HG02610 (cell line): ENCODE data around the gene WDR7.
A peak's percentile ranks its signal among the peaks of the same experiment; 100 is the strongest.

Source experiments
- ATAC-seq: cut with Tn5 transposase; IDR thresholded peaks from one replicate; pipeline ENCODE4 v1.9.1; 2021; ENCODE audit warnings: mild to moderate bottlenecking, moderate library complexity; ENCODE audit not compliant: unreplicated experiment

The WDR7 gene

DNA sequence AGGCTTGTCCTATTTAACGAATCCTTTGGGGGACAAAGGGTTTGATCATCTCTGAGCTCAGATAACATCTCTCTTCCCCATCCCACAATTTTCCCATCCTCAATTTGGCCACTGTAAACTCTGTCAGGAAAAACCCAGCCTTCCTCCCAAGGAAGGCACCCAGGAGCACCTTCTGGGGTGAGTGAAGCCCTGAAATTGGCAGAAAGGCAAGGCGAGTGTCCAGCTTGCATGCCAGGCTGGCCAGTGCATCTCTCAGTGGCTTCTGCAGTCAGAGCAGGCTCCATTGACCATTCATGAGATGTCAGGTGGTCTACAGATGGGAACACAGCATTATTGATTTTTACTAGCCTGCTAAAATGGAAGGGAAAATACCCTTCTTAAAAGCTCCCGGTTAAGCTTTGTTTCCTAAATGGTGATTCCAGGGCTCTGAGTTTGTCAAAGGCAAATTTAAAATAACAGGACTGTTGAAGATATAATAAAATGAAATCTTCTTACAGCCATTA lies 412.5 kb downstream of the WDR7 start:
- ATAC-seq: no peak

DNA sequence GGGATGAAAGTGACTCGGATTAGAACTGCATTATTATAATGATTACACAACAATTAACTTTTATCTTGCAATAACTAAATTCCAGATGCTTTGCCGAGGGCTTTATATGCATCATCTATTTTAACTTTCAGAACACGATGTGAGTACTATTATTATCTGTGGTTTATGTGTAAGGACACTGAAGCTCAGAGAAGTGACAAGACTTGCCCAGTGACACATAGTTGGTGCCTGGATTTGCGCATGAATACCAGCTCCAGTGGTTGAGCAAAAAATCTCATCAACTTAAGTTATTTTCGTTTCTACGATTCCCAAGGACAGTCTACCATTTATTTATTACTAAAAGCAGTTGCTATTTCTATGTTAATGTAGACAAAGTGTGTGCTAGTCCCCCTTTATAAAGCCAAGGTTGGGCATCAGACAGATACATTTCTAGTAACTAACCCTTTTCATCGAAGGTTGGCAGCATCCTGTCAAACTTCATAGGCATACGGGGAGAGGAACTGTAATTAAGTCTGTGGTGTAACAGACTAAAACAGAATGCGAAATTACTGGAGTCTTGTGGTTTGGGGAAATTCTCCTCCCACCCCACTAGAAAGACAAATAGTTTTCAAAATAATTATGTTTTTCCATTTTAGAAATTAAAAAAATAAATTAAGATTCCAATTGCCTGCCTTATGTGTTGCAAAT lies 422.5 kb downstream of the WDR7 start:
- no peak for ATAC-seq

DNA sequence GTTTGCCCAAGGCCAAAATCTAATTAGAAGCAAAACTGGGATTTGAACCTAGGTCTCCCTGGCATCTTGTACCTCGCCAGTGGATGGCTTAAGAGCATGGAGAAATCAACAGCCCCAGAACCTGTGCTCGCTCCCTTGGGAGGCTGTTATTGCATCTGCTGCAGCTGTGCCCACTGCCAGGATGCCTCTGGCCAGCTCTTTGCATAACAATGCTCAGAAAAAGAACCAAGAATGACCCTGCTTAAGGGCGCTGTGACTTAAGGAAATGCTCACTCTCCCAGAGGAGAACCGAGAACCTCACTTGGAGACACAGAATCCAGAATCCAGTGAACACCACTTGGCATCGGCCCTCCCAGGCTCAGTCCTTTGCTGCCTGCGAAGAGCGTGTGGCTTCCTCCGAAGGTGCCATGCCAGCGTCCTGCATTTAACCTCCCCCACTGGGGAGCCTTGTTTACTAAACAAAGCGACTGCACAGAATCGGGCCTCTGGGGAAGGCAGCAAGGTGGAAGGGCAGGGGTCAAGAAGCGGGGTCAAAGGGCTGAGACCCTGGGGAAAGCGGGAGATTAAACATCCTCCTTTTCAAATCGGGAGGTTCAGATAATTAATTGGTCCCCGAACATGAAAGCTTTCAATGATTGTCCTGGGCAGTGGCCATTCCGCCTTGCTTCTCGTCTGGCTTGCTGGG lies 424.7 kb downstream of the WDR7 start:
- no peak for ATAC-seq

DNA sequence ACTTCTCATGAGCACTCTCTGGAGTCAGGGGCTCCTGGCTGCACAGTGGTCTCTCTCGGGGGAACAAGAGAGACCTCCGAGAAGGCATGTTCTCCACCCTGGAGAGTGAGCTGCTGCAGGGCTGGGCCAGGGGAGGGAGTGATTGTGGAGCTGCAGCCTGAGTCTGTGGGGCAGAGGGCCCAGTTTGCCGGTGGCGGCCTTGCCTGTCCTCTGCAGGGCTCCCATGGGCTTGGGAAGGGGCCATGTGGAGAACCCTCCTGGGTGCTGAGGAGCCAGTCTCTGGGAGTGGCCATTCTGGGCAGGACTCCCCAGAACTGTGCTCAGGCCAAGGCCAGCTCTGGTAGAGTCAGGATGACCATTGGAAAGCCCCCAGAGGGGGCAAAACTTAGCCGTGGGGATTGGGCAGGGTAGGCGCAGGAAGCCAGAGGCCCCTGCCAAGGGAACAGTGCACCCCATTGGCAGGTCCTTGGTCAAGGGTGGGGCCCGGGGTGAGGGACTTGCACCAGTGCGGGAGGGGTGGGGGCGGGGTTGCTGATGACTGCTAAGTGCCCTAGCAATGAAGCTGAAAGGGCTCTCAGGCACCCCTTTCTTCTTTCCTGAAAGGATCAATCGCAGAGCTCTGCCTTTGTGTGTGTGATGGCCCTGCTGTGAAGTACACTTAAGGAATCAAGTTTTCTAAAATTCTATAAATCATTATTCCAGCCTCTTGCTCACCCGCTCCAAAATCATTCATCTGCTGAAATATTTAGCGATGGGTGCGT lies 426.0 kb downstream of the WDR7 start:
- no peak for ATAC-seq

DNA sequence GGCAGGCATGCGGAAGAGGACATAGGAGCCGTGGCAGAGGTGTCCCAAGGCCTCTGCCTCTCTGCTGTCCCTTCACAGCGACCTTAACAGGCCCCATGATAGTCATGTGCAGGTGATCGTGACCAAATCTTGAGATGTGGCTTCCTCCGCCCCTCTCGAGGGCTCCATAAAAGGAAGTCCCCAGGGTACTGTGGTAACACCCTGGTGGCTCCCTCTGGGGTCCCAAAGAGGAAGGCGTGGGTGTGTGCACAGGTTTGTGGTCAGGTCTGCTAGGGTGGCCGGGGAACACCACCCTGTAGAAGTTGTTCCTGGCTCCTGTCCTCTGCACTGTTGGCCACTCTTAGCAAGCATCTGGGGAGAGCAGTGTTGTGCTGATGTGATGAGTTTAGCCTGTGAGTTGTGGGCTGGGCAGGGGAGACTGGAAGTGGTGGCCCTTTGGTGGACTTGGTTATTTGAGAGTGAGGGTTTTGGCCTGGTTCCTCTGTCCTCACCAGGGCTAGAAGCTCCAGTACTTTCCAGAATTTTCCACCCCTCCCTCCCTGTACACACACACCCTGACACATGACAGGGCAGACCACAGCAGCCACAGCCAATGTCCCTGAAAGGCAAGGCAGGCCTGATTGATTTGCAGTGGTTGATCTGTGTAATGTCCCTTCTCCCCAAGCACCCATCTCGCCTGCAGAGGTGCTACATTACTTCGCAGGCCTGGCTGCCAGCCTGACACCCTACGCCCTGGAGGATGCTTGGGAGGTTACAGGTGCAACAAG lies 426.8 kb downstream of the WDR7 start:
- ATAC-seq: peak; percentile 92

DNA sequence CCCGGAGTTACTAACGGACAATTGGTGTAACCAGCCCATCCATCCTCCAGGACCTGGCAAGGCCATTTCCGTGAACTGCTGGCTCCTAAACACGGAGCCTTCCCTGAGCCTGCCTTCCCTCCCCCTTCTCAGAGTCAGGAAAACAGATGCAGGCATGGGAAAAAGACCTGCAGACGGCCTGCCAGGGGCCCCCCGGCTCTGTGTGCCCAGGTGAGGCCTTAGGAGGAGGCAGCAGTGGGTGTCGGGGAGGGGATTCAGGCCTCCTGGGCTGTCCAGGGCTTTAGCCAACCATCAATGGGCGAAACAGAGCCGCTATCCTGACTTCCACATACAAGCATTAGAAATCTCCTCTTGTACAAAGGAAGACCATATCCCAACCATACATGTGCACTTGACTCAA lies 427.5 kb downstream of the WDR7 start:
- no peak for ATAC-seq

DNA sequence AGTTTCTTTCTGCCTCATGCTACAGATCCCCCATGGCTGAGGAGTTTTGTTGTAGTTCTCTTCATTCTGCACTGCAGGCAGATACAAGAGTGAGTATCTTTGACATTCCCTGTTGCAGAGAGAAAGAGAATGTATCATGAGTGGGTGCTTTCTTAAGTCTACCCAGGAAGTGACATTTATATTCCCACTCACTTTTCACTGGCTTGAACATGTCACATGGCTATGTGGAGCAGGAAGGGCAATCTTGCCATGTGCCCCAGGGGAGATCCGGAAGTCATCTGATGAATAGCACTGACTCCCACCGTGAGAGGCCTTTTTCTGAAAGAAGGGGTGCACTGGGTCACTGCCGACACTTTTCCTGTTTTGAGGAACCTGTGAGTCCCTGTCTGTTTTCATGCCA lies 429.3 kb downstream of the WDR7 start:
- no peak for ATAC-seq

DNA sequence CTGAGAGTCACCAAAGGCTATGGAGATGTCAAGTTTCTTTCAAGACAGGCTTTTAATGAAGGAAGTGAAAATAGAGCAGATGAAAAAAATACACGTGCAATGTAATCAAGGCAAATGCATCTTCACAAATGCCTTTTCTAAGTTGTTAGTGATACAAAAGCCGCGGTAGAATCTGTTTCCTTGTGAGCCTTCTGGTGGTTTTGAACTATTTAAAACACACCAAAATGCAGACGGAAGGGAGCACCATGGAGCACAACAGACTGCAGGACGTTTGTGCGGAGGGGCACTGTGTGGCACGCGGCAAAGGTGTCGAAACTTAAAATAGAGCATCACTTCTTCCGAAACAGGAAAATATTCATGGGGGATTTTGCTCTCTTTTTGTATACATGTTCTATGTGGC lies 430.7 kb downstream of the WDR7 start:
- no peak for ATAC-seq

DNA sequence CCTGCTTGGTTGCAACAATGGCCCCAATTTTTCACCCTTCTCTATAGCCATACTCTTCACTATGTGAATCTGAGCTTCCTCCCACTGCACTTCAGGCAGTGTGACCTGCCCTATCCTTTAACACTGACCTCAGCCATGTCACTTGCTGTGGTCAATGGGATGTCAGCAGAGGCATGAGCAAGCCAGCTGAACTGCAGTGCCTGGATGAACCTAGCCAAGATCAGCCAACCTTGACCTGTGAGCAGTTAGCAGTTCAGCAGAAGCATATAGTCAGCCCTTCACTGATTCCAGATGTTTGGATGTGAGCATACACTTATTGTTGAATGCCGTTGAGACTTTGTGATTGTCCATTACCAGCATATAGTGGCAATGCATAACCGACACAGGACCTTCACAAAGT lies 432.3 kb downstream of the WDR7 start:
- no peak for ATAC-seq

DNA sequence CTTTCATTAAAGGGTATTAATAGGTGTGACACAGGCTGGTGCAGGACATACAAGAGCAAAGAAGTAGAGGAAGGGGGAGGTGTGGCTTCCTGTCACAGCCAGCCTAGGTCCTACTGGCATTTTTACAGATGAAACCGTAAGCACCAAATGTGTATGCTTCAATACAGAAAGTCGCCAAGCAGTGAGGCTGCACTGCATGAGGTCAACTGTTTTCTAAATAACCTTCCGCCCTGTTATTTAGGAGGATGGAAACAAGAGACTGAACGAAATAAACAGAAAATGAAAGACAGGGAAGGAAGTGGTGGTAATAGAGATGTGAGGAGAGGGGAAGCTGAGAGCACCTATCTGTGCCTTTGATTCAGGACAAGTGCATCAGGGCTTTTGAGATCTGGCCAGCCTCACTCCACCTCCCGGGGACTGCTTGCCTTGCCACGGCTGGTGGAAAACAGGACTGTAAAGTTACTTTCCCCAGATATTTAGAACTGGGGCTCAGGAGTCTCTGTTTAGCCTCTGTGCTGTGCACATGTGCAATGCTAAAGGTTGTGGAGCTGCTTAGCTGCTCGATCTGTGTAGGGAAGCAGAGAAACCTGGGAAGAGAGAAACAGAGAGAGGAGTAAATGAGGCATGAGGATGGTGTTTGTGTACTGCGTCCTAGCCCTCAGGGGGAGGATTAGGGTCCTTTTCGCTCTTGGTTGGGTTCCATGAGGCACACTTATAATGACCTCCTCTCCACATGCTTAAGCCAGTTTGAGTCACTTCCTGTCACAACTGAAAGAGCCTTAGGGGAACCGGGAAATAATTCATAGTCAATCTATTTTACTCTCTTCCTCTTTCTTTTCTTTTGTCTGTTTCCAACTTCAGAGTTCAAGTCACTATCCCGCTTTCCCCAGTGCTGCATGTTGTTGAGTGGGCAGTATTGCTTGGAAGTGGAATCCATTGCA lies 433.4 kb downstream of the WDR7 start:
- peak; percentile 88 for ATAC-seq

DNA sequence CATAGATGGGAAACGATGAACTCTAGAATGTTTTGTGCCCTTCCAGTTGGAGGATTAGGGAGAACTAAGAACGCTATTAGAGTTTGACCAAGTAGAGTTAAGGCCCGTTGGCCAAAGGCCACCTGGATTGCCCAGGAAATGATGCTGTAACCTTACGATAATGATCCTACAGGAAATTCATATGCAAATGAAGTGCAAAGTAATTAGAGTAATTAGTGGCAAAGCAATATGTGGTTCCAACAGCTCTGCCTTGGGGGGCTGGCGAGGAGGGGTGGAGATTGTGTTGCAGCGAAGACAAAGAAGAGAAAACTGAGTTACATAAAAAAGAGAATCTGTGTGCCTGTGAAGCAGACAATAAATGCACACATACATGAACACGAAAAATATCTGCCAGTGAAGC lies 434.2 kb downstream of the WDR7 start:
- ATAC-seq: no peak

DNA sequence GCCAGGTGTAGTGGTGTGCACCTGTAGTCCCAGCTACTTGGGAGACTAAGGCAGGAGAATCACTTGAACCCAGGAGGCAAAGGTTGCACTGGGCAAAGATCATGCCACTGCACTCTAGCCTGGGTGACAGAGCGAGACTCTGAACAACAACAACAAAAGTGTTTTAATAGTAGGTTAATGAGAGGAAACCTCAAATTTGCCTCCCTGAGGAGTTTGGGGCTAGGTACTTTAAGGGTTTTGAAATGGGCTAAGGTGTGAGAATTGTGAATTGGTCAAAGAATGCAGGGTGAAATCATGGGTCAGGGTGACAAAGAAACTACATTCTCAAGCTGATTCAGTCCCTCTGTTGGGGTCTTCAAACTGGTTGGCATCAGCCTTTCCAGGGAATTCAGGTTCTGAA lies 435.0 kb downstream of the WDR7 start:
- ATAC-seq: no peak
